Suppressor macrophage (primary cell): ENCODE results near the gene TP53INP2.
"Not testable (repeated sequence)": the region's sequence is repeated elsewhere in the genome, so short reads cannot be mapped to it uniquely, and the experiment has no call there.

ENCODE experiments used
- DNase-seq, 4 experiments: peaks; one replicate each; pipeline ENCODE4 v3.0.0-alpha.2; 2020 to 2022

TP53INP2 gene

GRCh38 chr20:34722560-34722959 is 18.4 kb downstream of the TP53INP2 start:
- DNase-seq: not testable (repeated sequence)

- DNase-seq: no peak
Measured at GRCh38 chr20:34724172-34724571, 20.0 kb downstream of the TP53INP2 start.

- DNase-seq: no peak
Measured at GRCh38 chr20:34729416-34729815, 25.3 kb downstream of the TP53INP2 start.

GRCh38 chr20:34732523-34732922 is 28.4 kb downstream of the TP53INP2 start:
- DNase-seq: no peak

- no peak for DNase-seq
Measured at GRCh38 chr20:34736106-34736735, 32.1 kb downstream of the TP53INP2 start.

- DNase-seq: no peak
Measured at GRCh38 chr20:34743039-34743438, 38.9 kb downstream of the TP53INP2 start.

- no peak for DNase-seq
Measured at GRCh38 chr20:34744340-34744739, 40.2 kb downstream of the TP53INP2 start.

- DNase-seq: no peak
Measured at GRCh38 chr20:34744847-34745246, 40.7 kb downstream of the TP53INP2 start.

GRCh38 chr20:34746674-34747073 is 42.5 kb downstream of the TP53INP2 start:
- no peak for DNase-seq

GRCh38 chr20:34747479-34747878 is 43.3 kb downstream of the TP53INP2 start:
- no peak for DNase-seq

GRCh38 chr20:34748709-34749108 is 44.6 kb downstream of the TP53INP2 start:
- DNase-seq: no peak

- no peak for DNase-seq
Measured at GRCh38 chr20:34750484-34750883, 46.3 kb downstream of the TP53INP2 start.

GRCh38 chr20:34751453-34751852 is 47.3 kb downstream of the TP53INP2 start:
- DNase-seq: no peak

- DNase-seq: no peak
Measured at GRCh38 chr20:34753706-34754461, 49.7 kb downstream of the TP53INP2 start.

GRCh38 chr20:34754611-34755010 is 50.5 kb downstream of the TP53INP2 start:
- DNase-seq: no peak

GRCh38 chr20:34755367-34755766 is 51.2 kb downstream of the TP53INP2 start:
- DNase-seq: no peak

- no peak for DNase-seq
Measured at GRCh38 chr20:34762031-34762555, 57.9 kb downstream of the TP53INP2 start.
